HG02973 (cell line): ENCODE data around the gene SNX20.

Source experiments
- ATAC-seq: cut with Tn5 transposase; IDR thresholded peaks from one replicate; pipeline ENCODE4 v1.9.1; 2021; ENCODE audit warnings: moderate library complexity; ENCODE audit not compliant: unreplicated experiment

SNX20 gene

GRCh38 chr16:50664270-50664669 lies 16.8 kb downstream of the SNX20 start:
- no peak for ATAC-seq

- ATAC-seq, result no peak
Measured at GRCh38 chr16:50662306-50662940, 18.7 kb downstream of the SNX20 start.

GRCh38 chr16:50659806-50660205 lies 21.3 kb downstream of the SNX20 start:
- ATAC-seq, result no peak

GRCh38 chr16:50657241-50657640 lies 23.9 kb downstream of the SNX20 start:
- no peak for ATAC-seq

- ATAC-seq, result no peak
Measured at GRCh38 chr16:50655558-50656055, 25.5 kb downstream of the SNX20 start.

- ATAC-seq, result no peak
Measured at GRCh38 chr16:50653633-50654519, 27.2 kb downstream of the SNX20 start.

GRCh38 chr16:50652836-50653425 lies 28.2 kb downstream of the SNX20 start:
- ATAC-seq, result no peak

GRCh38 chr16:50651835-50652438 lies 29.2 kb downstream of the SNX20 start:
- no peak for ATAC-seq

GRCh38 chr16:50646345-50646744 lies 34.8 kb downstream of the SNX20 start:
- ATAC-seq, result no peak

- ATAC-seq, result no peak
Measured at GRCh38 chr16:50645563-50646220, 35.4 kb downstream of the SNX20 start.

GRCh38 chr16:50644729-50645128 lies 36.4 kb downstream of the SNX20 start:
- no peak for ATAC-seq

- ATAC-seq, result no peak
Measured at GRCh38 chr16:50644245-50644644, 36.9 kb downstream of the SNX20 start.

- ATAC-seq, result no peak
Measured at GRCh38 chr16:50643192-50643591, 37.9 kb downstream of the SNX20 start.

- no peak for ATAC-seq
Measured at GRCh38 chr16:50642349-50642748, 38.8 kb downstream of the SNX20 start.

- no peak for ATAC-seq
Measured at GRCh38 chr16:50641818-50642187, 39.3 kb downstream of the SNX20 start.

- ATAC-seq, result no peak
Measured at GRCh38 chr16:50640919-50641817, 39.9 kb downstream of the SNX20 start.

- no peak for ATAC-seq
Measured at GRCh38 chr16:50640391-50640790, 40.7 kb downstream of the SNX20 start.

- ATAC-seq, result no peak
Measured at GRCh38 chr16:50638816-50639670, 42.1 kb downstream of the SNX20 start.
